ENCODE results near the gene PALM2AKAP2.

- TF ChIP-seq CTCF (IDR thresholded peaks at IDR 0.05 in 2 of 3, conservative IDR thresholded peaks at IDR 0.05 in 1 of 3; ENCODE audit: control insufficient read depth in 2 of 3, extremely low read depth in 1 of 3, insufficient read depth in 1 of 3, low read depth in 3 of 3, low read length in 3 of 3) = no peak
- no peak for TF ChIP-seq MLLT1 (IDR thresholded peaks at IDR 0.05)
- no peak for TF ChIP-seq E2F8 (IDR thresholded peaks at IDR 0.05; ENCODE audit: low read depth, partially characterized antibody)
- no peak for TF ChIP-seq CREB1 (IDR thresholded peaks at IDR 0.05; ENCODE audit: low read depth)
- no peak for TF ChIP-seq EP300 (IDR thresholded peaks at IDR 0.05; ENCODE audit: borderline replicate concordance in 1 of 2, control insufficient read depth in 1 of 2, low read depth in 2 of 2, low read length in 2 of 2)
- TF ChIP-seq ATF7 (IDR thresholded peaks at IDR 0.05; ENCODE audit: low read depth) = no peak
- no peak for TF ChIP-seq KAT2A (conservative IDR thresholded peaks at IDR 0.05; ENCODE audit: control insufficient read depth, low read depth, low read length)
- no peak for TF ChIP-seq JUND (IDR thresholded peaks at IDR 0.05; ENCODE audit: low read depth, low read length)
- no peak for TF ChIP-seq TAF1 (IDR thresholded peaks at IDR 0.05; ENCODE audit: borderline replicate concordance, low read depth, low read length)
- no peak for TF ChIP-seq EZH2 (IDR thresholded peaks at IDR 0.05; ENCODE audit: borderline replicate concordance, control insufficient read depth, low read depth, low read length)
- TF ChIP-seq ZNF24 (IDR thresholded peaks at IDR 0.05) = no peak
- TF ChIP-seq PBX3 (IDR thresholded peaks at IDR 0.05; ENCODE audit: insufficient replicate concordance, low read depth, low read length) = no peak
These were observed 545 bp downstream of the PALM2AKAP2 start for GRCh38 chr9:109780453-109781033.
